Suprapubic skin (tissue), 4 donors: ENCODE results near the gene DOCK11. TPM values are rescaled to one million over a fixed set of nuclear protein-coding genes. Genes with fewer than 3 reads are reported as not detected.

Experiments
- DNase-seq, 2 donors: peaks; one replicate each; pipeline ENCODE4 v3.0.0-alpha.2; 2019; ENCODE audit warnings: low spot score in 2 of 2
- H3K27ac ChIP-seq: fragments of 200-600 bp; sonication (generic); one replicate; pipeline ENCODE4 v1.5.1; 2019
- H3K27me3 ChIP-seq: fragments of 200-600 bp; sonication (generic); one replicate; pipeline ENCODE4 v1.5.1; 2019
- H3K36me3 ChIP-seq: fragments of 200-600 bp; sonication (generic); one replicate; pipeline ENCODE4 v1.5.1; 2019
- H3K4me1 ChIP-seq: fragments of 200-600 bp; sonication (generic); one replicate; pipeline ENCODE4 v1.5.1; 2019
- H3K4me3 ChIP-seq: fragments of 200-600 bp; sonication (generic); one replicate; pipeline ENCODE4 v1.5.1; 2019; ENCODE audit warnings: mild to moderate bottlenecking
- H3K9me3 ChIP-seq: fragments of 200-600 bp; sonication (generic); one replicate; pipeline ENCODE4 v1.5.1; 2019
- EP300 ChIP-seq: sonication (generic); formaldehyde crosslinking; IDR thresholded peaks from one replicate; pipeline ENCODE4 v1.6.1; 2017; ENCODE audit warnings: antibody characterized with exemption
- POLR2A ChIP-seq, 2 donors: fragments of 450-650 bp; IDR thresholded peaks; one replicate each; pipeline ENCODE4 v1.6.1; 2017; ENCODE audit warnings: antibody characterized with exemption in 2 of 2, mild to moderate bottlenecking in 2 of 2, moderate library complexity in 2 of 2
- POLR2AphosphoS5 ChIP-seq, 3 donors: sonication (generic); formaldehyde crosslinking; IDR thresholded peaks; one replicate each; pipeline ENCODE4 v1.6.1; 2017; ENCODE audit warnings: antibody characterized with exemption in 3 of 3
- WGBS: methylation state at CpG from one replicate; pipeline ENCODE4 v1.1.5; 2018; 5-methylcytosine and 5-hydroxymethylcytosine counted together
- total RNA-seq, 4 donors: library from RNA; depleted of rRNA; stranded (reverse); fragments of >200 nt; gene quantifications; one replicate each; pipeline ENCODE4 v1.1.0, GENCODE V29; 2016
- TF ChIP-seq, protein P1 (sequence below), 2 donors: fragments of 200-600 bp in 1 of 2; fragments of 450-650 bp in 1 of 2; sonication (generic) in 1 of 2; IDR thresholded peaks; one replicate each; pipeline ENCODE4 v1.5.1; 2016 to 2019; ENCODE audit warnings: antibody characterized with exemption in 2 of 2, mild to moderate bottlenecking in 1 of 2, moderate library complexity in 1 of 2

The DOCK11 gene
- total RNA-seq, 4 donors from 2014 or later = 3.9 to 9.4 (median 5.7) TPM

- no peak overlapping the region for H3K27ac ChIP-seq
- no peaks in the 10 kb centered on the region for H3K36me3 ChIP-seq
- no peaks in the 10 kb centered on the region for H3K4me1 ChIP-seq
- no peak overlapping the region for H3K4me3 ChIP-seq
- 88% methylated on average over 3 of the region's 3 CpGs for WGBS
- no peak for DNase-seq
- no peaks in the 10 kb centered on the region for H3K9me3 ChIP-seq
- TF ChIP-seq EP300 = no peak
- H3K27me3 ChIP-seq = no peaks in the 10 kb centered on the region
Observed at GRCh38 chrX:118654331-118654730, 158.7 kb downstream of the DOCK11 start.

- Histone ChIP-seq H3K4me1 (no peaks in the 10 kb centered on the region), H3K9me3 (no peaks in the 10 kb centered on the region), H3K4me3 (no peak overlapping the region), H3K36me3 (no peaks in the 10 kb centered on the region), H3K27me3 (no peaks in the 10 kb centered on the region), H3K27ac (no peak overlapping the region)
- DNase-seq = no peak
- 77% methylated on average over 4 of the region's 4 CpGs for WGBS
- TF ChIP-seq, protein P1, sequence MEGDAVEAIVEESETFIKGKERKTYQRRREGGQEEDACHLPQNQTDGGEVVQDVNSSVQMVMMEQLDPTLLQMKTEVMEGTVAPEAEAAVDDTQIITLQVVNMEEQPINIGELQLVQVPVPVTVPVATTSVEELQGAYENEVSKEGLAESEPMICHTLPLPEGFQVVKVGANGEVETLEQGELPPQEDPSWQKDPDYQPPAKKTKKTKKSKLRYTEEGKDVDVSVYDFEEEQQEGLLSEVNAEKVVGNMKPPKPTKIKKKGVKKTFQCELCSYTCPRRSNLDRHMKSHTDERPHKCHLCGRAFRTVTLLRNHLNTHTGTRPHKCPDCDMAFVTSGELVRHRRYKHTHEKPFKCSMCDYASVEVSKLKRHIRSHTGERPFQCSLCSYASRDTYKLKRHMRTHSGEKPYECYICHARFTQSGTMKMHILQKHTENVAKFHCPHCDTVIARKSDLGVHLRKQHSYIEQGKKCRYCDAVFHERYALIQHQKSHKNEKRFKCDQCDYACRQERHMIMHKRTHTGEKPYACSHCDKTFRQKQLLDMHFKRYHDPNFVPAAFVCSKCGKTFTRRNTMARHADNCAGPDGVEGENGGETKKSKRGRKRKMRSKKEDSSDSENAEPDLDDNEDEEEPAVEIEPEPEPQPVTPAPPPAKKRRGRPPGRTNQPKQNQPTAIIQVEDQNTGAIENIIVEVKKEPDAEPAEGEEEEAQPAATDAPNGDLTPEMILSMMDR (IDR thresholded peaks at IDR 0.05) = no peak
- TF ChIP-seq POLR2A (IDR thresholded peaks at IDR 0.05) (no peak), EP300 (no peak), POLR2AphosphoS5 (IDR thresholded peaks at IDR 0.05) (no peak)
Observed at GRCh38 chrX:118655561-118656246, 160.1 kb downstream of the DOCK11 start.

- Histone ChIP-seq H3K27ac (no peak overlapping the region), H3K4me1 (no peaks in the 10 kb centered on the region), H3K36me3 (no peaks in the 10 kb centered on the region), H3K27me3 (no peaks in the 10 kb centered on the region), H3K4me3 (no peak overlapping the region), H3K9me3 (no peaks in the 10 kb centered on the region)
- TF ChIP-seq POLR2AphosphoS5 (IDR thresholded peaks at IDR 0.05) (no peak), POLR2A (IDR thresholded peaks at IDR 0.05) (no peak), EP300 (no peak)
- TF ChIP-seq, protein P1 (IDR thresholded peaks at IDR 0.05) = no peak
- 73% methylated on average over 3 of the region's 3 CpGs for WGBS
- no peak for DNase-seq
Observed at GRCh38 chrX:118657413-118657812, 161.8 kb downstream of the DOCK11 start.

- WGBS = 92% methylated on average over 2 of the region's 2 CpGs
Observed at GRCh38 chrX:118660085-118660484, 164.5 kb downstream of the DOCK11 start.

GRCh38 chrX:118665204-118665603 is 169.6 kb downstream of the DOCK11 start:
- Histone ChIP-seq H3K27ac (no peak overlapping the region), H3K27me3 (no peaks in the 10 kb centered on the region), H3K4me3 (no peak overlapping the region), H3K9me3 (no peaks in the 10 kb centered on the region), H3K36me3 (no peaks in the 10 kb centered on the region), H3K4me1 (no peaks in the 10 kb centered on the region)
- TF ChIP-seq EP300 (no peak), POLR2AphosphoS5 (IDR thresholded peaks at IDR 0.05) (no peak), POLR2A (IDR thresholded peaks at IDR 0.05) (no peak)
- TF ChIP-seq, protein P1 (IDR thresholded peaks at IDR 0.05) = no peak
- no peak for DNase-seq

More at GRCh38 chrX:118660085-118660484, 164.5 kb downstream of the DOCK11 start:
- Histone ChIP-seq H3K27ac (no peak overlapping the region), H3K27me3 (no peaks in the 10 kb centered on the region), H3K36me3 (no peaks in the 10 kb centered on the region), H3K4me3 (no peak overlapping the region), H3K4me1 (no peaks in the 10 kb centered on the region), H3K9me3 (no peaks in the 10 kb centered on the region)
- TF ChIP-seq POLR2AphosphoS5 (IDR thresholded peaks at IDR 0.05) (no peak), POLR2A (IDR thresholded peaks at IDR 0.05) (no peak), EP300 (no peak)
- TF ChIP-seq, protein P1 (IDR thresholded peaks at IDR 0.05) = no peak
- DNase-seq = no peak

GRCh38 chrX:118666521-118666920 is 170.9 kb downstream of the DOCK11 start:
- H3K9me3 ChIP-seq = no peaks in the 10 kb centered on the region
- H3K27me3 ChIP-seq = no peaks in the 10 kb centered on the region
- H3K36me3 ChIP-seq = no peaks in the 10 kb centered on the region
- DNase-seq = no peak
- 75% methylated on average over 3 of the region's 3 CpGs for WGBS
- TF ChIP-seq POLR2AphosphoS5 (IDR thresholded peaks at IDR 0.05) (no peak), POLR2A (IDR thresholded peaks at IDR 0.05) (no peak), EP300 (no peak)
- TF ChIP-seq, protein P1 (IDR thresholded peaks at IDR 0.05) = no peak
- H3K4me3 ChIP-seq = no peak overlapping the region
- no peaks in the 10 kb centered on the region for H3K4me1 ChIP-seq
- H3K27ac ChIP-seq = no peak overlapping the region
